Stimulated activated CD4-positive, alpha-beta T cell treated with anti-CD3 and anti-CD28 coated beads, Interleukin-2, amount 100 ng/mL, for 48 hours (primary cell): ENCODE data around the gene MYT1.
"Not testable (repeated sequence)": the region's sequence is repeated elsewhere in the genome, so short reads cannot be mapped to it uniquely, and the experiment has no call there.

Experiments used
- DNase-seq, 2 donors: peaks; one replicate each; pipeline ENCODE4 v3.0.0-alpha.2; 2020

The MYT1 gene

GRCh38 chr20:64220420-64220819 is 56.2 kb downstream of the MYT1 start:
- DNase-seq: no peak

DNA sequence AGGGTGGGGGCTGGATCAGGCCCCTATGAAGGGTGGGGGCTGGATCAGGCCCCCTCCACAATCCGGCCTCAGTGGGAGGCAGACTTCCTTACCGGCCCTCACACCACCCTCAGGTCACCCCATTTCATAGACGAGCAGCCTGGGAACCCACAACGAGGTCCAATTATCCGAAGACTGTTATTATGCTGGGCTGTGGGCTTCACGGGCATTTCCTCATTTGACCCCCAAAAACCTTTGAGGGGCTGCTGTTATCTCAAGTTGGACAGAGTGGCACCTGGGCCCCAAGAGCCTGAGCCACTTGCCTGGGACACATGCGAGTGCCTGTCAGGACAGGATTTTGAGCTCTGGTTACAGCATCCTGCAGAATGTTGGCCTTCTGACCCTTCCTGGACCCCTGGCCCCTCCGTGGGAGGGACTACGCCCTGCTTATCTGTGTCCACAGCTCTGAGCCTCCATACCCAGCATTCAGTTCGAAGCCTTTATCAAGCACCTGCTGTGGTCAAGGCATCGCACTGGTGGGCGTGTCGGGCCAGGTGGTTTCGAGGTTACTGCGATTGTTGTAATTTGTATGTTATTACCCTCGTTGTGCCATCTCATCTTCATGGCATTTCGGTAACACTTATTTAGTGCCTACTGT is 56.8 kb downstream of the MYT1 start:
- DNase-seq: no peak

- no peak for DNase-seq
Observed at GRCh38 chr20:64222291-64222735, 58.1 kb downstream of the MYT1 start.

DNA sequence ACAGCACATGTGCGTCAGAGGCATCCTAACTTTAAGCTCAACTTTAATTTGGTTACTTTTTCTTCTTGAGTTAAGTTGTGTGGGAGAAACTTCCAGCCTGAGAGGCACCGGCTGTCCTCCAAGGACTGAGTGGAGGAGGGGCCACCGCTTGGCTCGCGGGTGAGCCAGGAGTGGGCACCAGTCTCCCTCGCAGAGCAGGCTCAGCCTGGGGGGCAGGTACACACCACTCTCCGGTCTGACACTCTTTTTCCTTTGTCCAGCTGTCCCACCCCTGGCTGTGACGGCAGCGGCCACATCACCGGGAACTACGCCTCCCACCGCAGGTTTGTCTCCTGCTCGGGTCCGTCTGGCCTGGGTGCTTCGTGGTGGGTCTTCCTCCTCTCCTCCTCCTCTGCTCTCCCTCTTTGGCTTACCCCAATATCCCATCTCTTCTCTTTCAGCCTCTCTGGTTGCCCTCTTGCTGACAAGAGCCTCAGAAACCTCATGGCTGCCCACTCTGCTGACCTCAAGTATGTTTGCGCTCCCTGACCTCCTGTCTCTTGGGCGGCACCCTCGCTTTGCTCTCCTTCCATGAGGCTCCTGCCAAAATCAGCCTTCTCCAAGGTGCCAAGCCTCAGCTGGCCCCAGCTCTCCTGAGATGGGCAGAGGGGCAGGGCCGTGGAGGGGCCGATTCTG is 58.7 kb downstream of the MYT1 start:
- no peak for DNase-seq

DNA sequence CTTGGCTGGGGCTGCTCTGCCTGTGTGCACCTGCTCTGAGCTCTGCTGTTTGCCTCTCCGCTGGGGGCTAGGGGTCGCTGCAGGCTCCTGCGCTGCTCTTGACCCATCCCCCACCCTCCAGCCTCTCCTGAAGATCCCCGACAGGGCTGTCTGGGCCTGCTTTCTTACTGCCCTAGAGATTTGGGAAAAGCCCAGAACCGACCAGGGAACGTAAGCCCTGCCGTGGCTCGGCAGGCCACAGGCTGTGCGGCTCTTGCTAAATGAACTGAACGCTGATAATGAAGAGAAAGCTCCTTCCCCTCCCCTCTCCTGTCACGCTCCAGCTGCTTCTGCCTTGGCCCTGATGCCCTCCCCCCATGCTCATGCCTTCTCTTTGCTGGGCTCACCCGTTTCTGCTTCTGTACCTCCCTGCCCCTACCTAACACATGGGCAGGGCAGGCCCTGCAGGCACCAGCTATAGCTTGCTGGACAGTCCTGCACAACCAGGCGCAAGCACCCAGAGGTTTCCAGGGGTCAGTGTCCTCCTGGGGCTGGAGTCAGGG is 59.3 kb downstream of the MYT1 start:
- no peak for DNase-seq

- DNase-seq: no peak
Observed at GRCh38 chr20:64224351-64225170, 60.3 kb downstream of the MYT1 start.

DNA sequence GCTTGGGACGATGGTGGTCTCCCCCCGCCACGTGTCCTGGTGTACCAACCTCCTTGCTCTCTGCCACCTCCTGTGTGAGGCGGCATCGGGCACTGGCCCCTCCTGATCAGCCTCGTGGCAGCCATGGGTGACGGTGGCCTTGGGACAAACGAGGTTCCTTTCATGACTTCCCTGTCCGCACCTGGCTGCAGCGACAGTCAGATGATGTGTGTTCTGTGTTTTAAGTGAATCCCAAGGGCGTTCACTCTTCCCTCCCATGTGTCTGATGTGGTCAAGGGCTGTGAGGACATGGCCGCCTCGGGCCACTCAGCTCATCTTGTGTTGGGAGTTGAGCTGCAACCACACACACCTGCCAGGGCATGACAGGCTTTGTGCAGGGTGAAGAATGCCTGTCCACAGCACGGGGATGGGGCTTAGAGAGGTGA is 60.9 kb downstream of the MYT1 start:
- DNase-seq: no peak

DNA sequence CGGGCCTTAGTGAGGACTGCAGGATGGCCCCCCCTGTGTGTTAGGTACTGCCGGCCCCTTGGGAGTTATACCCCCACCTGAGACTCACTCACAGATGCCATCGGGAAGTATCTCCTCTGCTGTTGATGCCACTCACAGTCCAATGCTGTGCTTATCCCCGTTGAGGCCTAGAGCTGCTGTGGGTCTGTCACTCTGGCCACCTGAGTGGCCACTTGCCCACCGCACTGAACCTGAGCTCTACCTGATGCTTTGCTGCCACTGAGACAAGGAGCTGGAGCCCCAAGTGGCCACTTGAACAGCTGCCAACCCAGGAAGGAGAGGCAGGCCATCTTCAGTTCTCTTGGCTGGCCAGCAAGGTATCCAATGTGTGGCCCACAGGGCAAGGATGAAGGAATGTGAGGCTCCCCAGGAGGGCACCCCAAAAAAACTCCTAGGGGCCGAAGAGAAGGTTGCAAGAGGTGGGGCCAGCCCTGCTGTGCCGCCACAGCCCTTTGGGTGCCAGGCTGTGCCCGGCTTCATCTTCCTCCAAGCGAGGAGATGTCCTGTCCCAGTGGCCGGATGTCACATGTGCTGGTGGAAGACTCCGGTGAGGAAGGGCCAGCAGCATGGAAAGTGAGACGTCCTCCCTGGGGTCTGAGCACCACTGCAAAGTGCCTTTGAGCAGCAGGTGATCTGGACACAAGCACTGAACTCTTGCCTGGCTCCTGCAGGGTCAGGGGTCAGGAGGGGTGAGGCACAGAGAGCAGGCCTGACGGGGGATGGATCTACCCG is 61.8 kb downstream of the MYT1 start:
- no peak for DNase-seq

DNA sequence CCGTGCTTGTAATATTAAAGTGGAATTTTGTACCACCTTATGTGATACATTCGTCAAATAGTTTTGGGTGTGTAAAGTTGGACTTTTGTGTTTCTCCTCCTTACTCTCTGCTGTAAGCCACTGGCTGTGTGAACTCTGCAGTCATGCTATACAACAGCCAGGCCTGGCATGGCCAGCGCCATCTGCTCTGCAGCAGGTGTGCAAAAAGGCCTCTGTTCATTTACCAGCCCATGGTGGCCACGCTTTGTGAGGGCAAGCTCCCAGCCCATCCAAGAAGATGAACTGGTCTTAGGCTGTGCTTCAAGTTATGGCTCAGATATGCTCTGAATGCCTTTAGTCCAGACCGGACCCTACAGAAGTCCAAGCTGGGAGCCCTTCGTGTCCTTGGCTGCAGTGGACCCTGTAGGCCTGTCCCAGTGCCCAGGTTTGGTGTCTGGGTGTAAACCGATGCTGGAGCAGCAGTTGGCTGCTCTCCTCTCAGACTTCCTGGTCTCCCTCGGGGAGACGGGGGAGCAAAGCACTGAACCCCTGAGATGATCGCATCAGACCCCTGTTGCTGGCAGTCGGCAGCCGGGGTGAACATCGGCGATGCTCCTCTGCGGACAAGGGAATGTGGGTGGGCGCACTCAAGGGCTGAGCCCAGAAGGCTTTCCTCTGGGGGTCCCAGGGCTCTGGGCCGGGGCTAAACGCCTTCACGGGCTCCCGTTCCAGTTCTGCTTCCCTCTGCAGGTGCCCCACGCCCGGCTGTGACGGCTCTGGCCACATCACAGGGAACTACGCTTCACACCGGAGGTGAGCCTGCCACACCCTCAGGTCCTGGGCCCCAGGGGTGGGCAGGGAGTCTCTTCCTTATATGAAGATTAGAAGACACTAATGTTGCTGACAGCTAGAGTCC is 62.7 kb downstream of the MYT1 start:
- no peak for DNase-seq

DNA sequence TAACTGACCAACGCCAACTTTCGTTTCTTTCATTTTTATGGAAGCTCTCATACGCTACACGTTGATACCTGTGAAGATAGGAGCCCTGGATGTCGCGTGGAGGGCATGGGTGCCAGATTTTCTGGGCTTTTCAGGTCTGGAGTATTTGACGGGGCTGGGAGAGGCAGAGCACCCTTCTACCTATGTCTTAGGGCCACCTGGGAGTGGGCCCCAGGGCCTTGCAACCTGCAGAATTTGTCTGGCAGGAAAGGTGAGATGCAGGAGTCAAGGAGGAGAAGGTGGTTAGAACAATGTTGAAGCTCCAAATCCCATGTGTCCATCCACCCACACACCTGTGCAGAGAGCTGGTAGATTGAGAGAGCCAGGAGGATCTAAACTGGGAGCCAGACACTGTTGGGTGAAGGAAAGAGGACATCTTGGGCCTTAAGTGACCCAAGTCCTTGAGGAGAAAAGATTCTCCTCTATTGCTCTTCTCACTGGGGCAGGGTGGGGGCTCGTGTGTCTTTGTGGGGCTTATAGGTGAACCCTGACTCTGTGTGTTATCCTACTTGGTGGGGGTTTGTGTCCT is 63.9 kb downstream of the MYT1 start:
- DNase-seq: no peak

GRCh38 chr20:64228751-64229506 is 64.7 kb downstream of the MYT1 start:
- no peak for DNase-seq

DNA sequence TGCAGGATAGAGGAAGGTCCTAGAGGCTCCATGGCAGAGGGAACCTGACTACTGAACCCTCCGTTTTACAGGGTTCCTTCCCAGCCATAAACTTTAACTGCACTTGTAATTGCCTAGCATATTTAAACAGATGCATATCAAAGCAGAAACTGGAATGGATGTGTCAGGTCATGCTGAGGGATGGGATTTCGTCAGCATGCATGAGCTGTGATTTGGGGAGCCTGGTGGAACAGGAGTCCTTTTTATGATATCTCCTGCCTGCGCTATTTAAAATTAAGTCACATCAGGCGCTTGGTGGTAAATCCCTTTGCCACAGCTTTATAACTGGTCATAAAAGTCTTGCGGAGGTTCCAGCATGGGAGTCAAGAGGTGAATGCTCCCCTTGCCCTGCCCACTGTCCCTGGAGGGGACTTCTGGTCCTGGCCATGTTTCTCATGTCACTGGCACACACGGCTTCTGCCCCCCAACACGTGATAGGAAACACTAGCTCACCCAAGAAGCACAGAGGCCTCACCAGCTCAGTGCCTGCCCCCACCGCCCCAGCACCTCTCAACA is 65.3 kb downstream of the MYT1 start:
- DNase-seq: no peak

GRCh38 chr20:64230461-64231145 is 66.4 kb downstream of the MYT1 start:
- no peak for DNase-seq

GRCh38 chr20:64231621-64232550 is 67.6 kb downstream of the MYT1 start:
- no peak for DNase-seq

DNA sequence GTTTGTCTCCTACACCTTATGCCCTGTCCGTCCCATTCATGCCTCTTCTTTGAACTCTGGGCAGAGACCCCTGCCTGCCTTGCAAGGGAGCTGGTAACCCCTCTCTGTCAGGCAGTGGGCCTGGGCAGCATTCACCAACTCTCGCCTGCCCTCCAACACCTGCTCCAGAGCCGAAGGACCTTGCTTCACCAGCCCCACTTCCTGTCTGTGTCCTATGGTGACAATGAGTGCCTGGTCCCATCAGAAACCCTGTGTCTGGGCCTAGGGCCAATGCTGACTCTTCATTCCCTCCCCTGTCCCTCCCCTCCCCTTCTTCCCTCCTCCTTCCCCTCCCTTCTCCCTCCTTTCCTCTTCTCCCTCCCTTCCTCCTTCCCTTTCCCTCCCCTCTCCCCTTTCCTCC is 68.5 kb downstream of the MYT1 start:
- no peak for DNase-seq

GRCh38 chr20:64233725-64234124 is 69.5 kb downstream of the MYT1 start:
- DNase-seq: no peak

- DNase-seq: no peak
Observed at GRCh38 chr20:64234291-64234791, 70.1 kb downstream of the MYT1 start.

- not testable (repeated sequence) for DNase-seq
Observed at GRCh38 chr20:64234921-64235565, 70.8 kb downstream of the MYT1 start.
